Tibial artery (tissue), 4 donors: Measurements from ENCODE around the gene RPL21.

Experiments used
- DNase-seq, 2 donors: peaks; one replicate each; pipeline ENCODE4 v3.0.0-alpha.2; 2019
- H3K27ac ChIP-seq, 2 donors: fragments of 200-600 bp; sonication (generic) in 1 of 2; 1 replicate in 1 of 2; 2 replicates in 1 of 2; pipeline ENCODE4 v1.5.1; 2018 to 2019; ENCODE audit warnings: mild to moderate bottlenecking in 1 of 2
- H3K27me3 ChIP-seq, 2 donors: fragments of 200-600 bp; sonication (generic) in 1 of 2; one replicate each; pipeline versions ENCODE4 v1.5.1 to v1.6.0; 2016 to 2019
- H3K36me3 ChIP-seq, 3 donors: fragments of 200-600 bp; sonication (generic) in 2 of 3; one replicate each; pipeline ENCODE4 v1.5.1; 2016 to 2019; ENCODE audit warnings: mild to moderate bottlenecking in 2 of 3
- H3K4me1 ChIP-seq, 4 donors: fragments of 200-600 bp; sonication (generic) in 2 of 4; 1 replicate in 3 of 4; 2 replicates in 1 of 4; pipeline ENCODE4 v1.5.1; 2016 to 2019
- H3K4me3 ChIP-seq, 2 donors: fragments of 200-600 bp; sonication (generic) in 1 of 2; 1 replicate in 1 of 2; 2 replicates in 1 of 2; pipeline ENCODE4 v1.5.1; 2018 to 2019; ENCODE audit warnings: mild to moderate bottlenecking in 2 of 2
- H3K9me3 ChIP-seq, 3 donors: fragments of 200-600 bp; sonication (generic) in 1 of 3; one replicate each; pipeline ENCODE4 v1.5.1; 2016 to 2019
- intact Hi-C: fragments of 100-400 bp; cut with DNase I; formaldehyde crosslinking; loops from one replicate; pipeline ENCODE4 v1.15.0; 2023; ENCODE audit warnings: low total_unique reads
- TF ChIP-seq, protein P1 (sequence below), 2 experiments: fragments of 200-600 bp in 1 of 2; fragments of 450-650 bp in 1 of 2; IDR thresholded peaks; one replicate each; pipeline ENCODE4 v1.5.1; 2017 to 2019; ENCODE audit warnings: antibody characterized with exemption in 2 of 2, mild to moderate bottlenecking in 1 of 2, moderate library complexity in 1 of 2

RPL21 gene

DNA sequence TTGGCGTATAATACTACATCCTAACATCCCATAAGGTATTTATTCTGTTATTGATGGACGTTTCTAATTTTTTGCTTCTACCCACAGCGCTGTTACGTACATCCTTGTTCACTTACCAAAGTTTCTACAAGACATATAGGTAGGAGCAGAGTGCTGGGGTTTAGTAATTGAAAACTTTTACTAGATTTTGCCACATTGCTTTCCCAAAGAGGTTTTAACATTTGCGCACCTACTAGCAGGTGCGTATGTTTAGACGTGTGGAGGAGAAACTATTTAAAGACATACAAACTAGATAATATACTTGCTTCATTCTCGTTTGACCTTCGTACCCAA, 559 bp upstream of the RPL21 start:
- Histone ChIP-seq H3K27ac (peak overlapping the region; percentile 94 to 95), H3K4me1 (peaks cover 0 to 40% (median 29%) of the 10 kb centered on the region in 4 donors), H3K27me3 (no peaks in the 10 kb centered on the region), H3K36me3 (peaks cover 13 to 15% (median 14%) of the 10 kb centered on the region in 3 donors), H3K9me3 (no peaks in the 10 kb centered on the region), H3K4me3 (peak overlapping the region; percentile 73 to 93)
- intact Hi-C loops, result loop anchor here (1.0 to 5.0 kb wide), 2 partner anchors 21 to 78 kb away; partner anchors contain the start of gene USP12
- TF ChIP-seq, protein P1, sequence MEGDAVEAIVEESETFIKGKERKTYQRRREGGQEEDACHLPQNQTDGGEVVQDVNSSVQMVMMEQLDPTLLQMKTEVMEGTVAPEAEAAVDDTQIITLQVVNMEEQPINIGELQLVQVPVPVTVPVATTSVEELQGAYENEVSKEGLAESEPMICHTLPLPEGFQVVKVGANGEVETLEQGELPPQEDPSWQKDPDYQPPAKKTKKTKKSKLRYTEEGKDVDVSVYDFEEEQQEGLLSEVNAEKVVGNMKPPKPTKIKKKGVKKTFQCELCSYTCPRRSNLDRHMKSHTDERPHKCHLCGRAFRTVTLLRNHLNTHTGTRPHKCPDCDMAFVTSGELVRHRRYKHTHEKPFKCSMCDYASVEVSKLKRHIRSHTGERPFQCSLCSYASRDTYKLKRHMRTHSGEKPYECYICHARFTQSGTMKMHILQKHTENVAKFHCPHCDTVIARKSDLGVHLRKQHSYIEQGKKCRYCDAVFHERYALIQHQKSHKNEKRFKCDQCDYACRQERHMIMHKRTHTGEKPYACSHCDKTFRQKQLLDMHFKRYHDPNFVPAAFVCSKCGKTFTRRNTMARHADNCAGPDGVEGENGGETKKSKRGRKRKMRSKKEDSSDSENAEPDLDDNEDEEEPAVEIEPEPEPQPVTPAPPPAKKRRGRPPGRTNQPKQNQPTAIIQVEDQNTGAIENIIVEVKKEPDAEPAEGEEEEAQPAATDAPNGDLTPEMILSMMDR (IDR thresholded peaks at IDR 0.05), result no peak
- no peak for DNase-seq

DNA sequence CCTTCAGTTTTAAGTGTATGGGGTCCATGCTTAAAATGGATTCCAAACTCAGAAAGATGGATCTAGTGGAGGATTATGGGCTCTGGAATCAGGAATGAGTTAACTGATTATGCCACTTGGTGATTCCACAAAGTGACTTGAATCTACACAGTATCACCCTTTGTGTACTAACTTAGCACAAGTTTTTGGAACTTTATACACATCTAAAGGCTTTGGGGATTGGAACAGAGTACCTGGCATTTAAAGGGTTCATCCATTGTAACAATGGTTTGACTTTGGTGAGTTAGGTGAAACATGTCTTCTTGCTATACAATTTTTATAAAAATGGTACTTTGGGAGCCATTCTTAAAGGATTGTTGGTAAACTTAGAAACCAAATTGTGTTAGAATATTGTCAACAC, 1.1 kb downstream of the RPL21 start:
- peak overlapping the region; percentile 94 to 95 for H3K27ac ChIP-seq
- peaks cover 25 to 32% (median 29%) of the 10 kb centered on the region in 3 donors for H3K36me3 ChIP-seq
- H3K4me3 ChIP-seq, result peak overlapping the region; percentile 73 to 93
- peaks cover 0 to 40% (median 29%) of the 10 kb centered on the region in 4 donors for H3K4me1 ChIP-seq
- DNase-seq, result no peak
- no peaks in the 10 kb centered on the region for H3K9me3 ChIP-seq
- intact Hi-C loops, result loop anchor here (5.0 kb wide), 1 partner anchor 80 kb away; the partner anchor contains the start of gene USP12
- H3K27me3 ChIP-seq, result no peaks in the 10 kb centered on the region
- TF ChIP-seq, protein P1 (IDR thresholded peaks at IDR 0.05), result no peak

- DNase-seq, result no peak
- intact Hi-C loops, result no loop called here
- H3K27me3 ChIP-seq, result no peaks in the 10 kb centered on the region
- H3K36me3 ChIP-seq, result peaks cover 40 to 65% (median 41%) of the 10 kb centered on the region in 3 donors
- no peak overlapping the region for H3K4me3 ChIP-seq
- peaks cover 0 to 35% (median 25%) of the 10 kb centered on the region in 4 donors for H3K4me1 ChIP-seq
- TF ChIP-seq, protein P1 (IDR thresholded peaks at IDR 0.05), result no peak
- H3K27ac ChIP-seq, result no peak overlapping the region
- H3K9me3 ChIP-seq, result no peaks in the 10 kb centered on the region
Measured at GRCh38 chr13:27257233-27257568, 5.8 kb downstream of the RPL21 start.

GRCh38 chr13:27257648-27258253, 6.4 kb downstream of the RPL21 start:
- H3K27ac ChIP-seq, result no peak overlapping the region
- H3K36me3 ChIP-seq, result peaks cover 40 to 69% (median 46%) of the 10 kb centered on the region in 3 donors
- H3K4me1 ChIP-seq, result peaks cover 0 to 30% (median 20%) of the 10 kb centered on the region in 4 donors

DNA sequence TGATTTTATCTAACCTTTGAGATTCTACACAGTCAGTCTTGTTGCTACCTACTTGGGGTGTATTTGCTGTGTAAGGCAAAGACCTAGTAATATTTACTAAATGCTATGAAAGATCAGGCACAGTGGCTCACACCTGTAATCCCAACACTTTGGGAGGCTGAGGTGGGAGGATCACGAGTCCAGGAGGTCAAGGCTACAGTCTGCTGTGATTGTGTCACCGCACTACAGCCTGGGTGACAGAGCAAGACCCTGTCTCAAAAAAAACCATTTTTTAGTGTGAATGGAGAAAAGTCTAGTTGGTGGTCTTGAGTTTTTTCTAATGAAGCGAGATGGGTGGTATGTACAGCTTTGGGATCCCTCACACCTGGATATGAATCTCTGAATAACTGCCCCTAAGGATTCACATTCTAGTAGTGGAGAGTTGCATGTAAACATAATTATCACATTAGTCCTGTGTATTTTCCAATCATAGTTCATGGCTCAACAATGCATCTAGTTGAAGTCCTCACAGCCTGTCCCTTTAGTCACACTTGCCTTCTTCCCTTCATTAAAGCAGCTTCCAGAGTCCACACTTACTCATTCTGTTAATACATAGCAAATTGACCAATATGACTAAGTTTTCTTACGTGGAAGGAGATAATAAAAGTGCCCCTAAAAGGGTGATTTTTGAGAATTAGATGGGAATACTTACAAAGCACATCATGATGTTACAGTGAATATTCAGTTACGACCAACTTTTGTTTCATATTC, 7.5 kb downstream of the RPL21 start:
- Histone ChIP-seq H3K27me3 (no peaks in the 10 kb centered on the region), H3K4me3 (no peak overlapping the region), H3K9me3 (no peaks in the 10 kb centered on the region), H3K27ac (no peak overlapping the region), H3K36me3 (peaks cover 40 to 69% (median 46%) of the 10 kb centered on the region in 3 donors), H3K4me1 (peaks cover 0 to 19% (median 9%) of the 10 kb centered on the region in 4 donors)
- no peak for DNase-seq
- intact Hi-C loops, result no loop called here
- TF ChIP-seq, protein P1 (IDR thresholded peaks at IDR 0.05), result no peak

More at GRCh38 chr13:27257648-27258253, 6.4 kb downstream of the RPL21 start:
- TF ChIP-seq, protein P1 (IDR thresholded peaks at IDR 0.05), result no peak
- H3K27me3 ChIP-seq, result no peaks in the 10 kb centered on the region
- H3K9me3 ChIP-seq, result no peaks in the 10 kb centered on the region
- no peak overlapping the region for H3K4me3 ChIP-seq
- intact Hi-C loops, result no loop called here
- DNase-seq, result no peak
